ENCODE measurements around the gene CCDC93. TPM values are rescaled to one million over a fixed set of nuclear protein-coding genes. Genes with fewer than 3 reads are reported as not detected.

The CCDC93 gene
- total RNA-seq, 4 donors from 2014 or later = 41.6 to 450 (median 80.7) TPM

DNA sequence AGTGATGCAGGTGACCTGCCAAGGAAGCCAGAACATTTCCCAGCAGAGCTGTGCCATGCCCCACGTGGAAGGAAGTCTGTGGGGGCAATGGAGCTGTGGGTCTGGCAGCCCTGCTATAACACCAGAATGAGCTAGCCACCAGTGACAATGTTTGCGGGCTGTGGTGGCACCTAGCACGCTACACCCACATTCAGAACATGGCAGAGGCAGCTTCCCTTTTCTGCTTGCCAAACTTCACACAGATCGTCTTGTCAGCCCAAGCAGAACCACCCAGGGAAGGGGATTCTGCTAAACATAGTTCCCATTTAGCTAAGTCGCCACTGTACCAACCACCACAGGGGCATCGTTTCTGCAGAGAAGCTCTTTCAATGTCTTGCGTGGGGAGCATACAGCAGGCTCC is 27.0 kb upstream of the CCDC93 start:
- in situ Hi-C loops (cut with MboI; ENCODE audit: low pct_ligation_motif_present in 1 of 4, low pct_unique_long_range_greater_than_20kb in 1 of 4, low sequenced_read_pairs in 3 of 4) = loop anchor here in 3 of 4 donors (25.0 kb wide), 1 partner anchor 821 kb away; no protein-coding TSS in a partner anchor
- no peak overlapping the region for H3K27ac ChIP-seq
- WGBS, 2 donors (ENCODE audit: low coverage in 1 of 2) = 75% methylated on average over 7 of the region's 7 CpGs; no CpG with 5 or more reads in 1 of the 2 donors
- no peaks in the 10 kb centered on the region for H3K4me1 ChIP-seq
- TF ChIP-seq EP300 (IDR thresholded peaks at IDR 0.05; ENCODE audit: low read depth) (no peak), POLR2AphosphoS5 (IDR thresholded peaks at IDR 0.05) (no peak), POLR2A (IDR thresholded peaks at IDR 0.05) (no peak)
- TF ChIP-seq, protein P1, sequence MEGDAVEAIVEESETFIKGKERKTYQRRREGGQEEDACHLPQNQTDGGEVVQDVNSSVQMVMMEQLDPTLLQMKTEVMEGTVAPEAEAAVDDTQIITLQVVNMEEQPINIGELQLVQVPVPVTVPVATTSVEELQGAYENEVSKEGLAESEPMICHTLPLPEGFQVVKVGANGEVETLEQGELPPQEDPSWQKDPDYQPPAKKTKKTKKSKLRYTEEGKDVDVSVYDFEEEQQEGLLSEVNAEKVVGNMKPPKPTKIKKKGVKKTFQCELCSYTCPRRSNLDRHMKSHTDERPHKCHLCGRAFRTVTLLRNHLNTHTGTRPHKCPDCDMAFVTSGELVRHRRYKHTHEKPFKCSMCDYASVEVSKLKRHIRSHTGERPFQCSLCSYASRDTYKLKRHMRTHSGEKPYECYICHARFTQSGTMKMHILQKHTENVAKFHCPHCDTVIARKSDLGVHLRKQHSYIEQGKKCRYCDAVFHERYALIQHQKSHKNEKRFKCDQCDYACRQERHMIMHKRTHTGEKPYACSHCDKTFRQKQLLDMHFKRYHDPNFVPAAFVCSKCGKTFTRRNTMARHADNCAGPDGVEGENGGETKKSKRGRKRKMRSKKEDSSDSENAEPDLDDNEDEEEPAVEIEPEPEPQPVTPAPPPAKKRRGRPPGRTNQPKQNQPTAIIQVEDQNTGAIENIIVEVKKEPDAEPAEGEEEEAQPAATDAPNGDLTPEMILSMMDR (IDR thresholded peaks at IDR 0.05) = no peak
- peaks cover under 1 to 7% of the 10 kb centered on the region in 2 donors for H3K9me3 ChIP-seq
- intact Hi-C loops (cut with DNase I; ENCODE audit: low total_unique reads) = no loop called here
- DNase-seq = no peak
- H3K36me3 ChIP-seq = no peaks in the 10 kb centered on the region
- no peak overlapping the region for H3K4me3 ChIP-seq
- H3K27me3 ChIP-seq = peaks cover 27% of the 10 kb centered on the region

- intact Hi-C loops (cut with DNase I; ENCODE audit: low total_unique reads) = no loop called here
- no peak overlapping the region for H3K27ac ChIP-seq
- no peaks in the 10 kb centered on the region for H3K36me3 ChIP-seq
- H3K27me3 ChIP-seq = peaks cover 11% of the 10 kb centered on the region
- TF ChIP-seq POLR2AphosphoS5 (IDR thresholded peaks at IDR 0.05) (no peak), EP300 (IDR thresholded peaks at IDR 0.05; ENCODE audit: low read depth) (no peak), POLR2A (IDR thresholded peaks at IDR 0.05) (no peak)
- TF ChIP-seq, protein P1 (IDR thresholded peaks at IDR 0.05) = peak; percentile 60 to 78 (median 75)
- H3K9me3 ChIP-seq = peaks cover 3 to 8% of the 10 kb centered on the region in 2 donors
- WGBS, 2 donors (ENCODE audit: low coverage in 1 of 2) = 29 to 37% methylated on average over 4 of the region's 4 CpGs
- in situ Hi-C loops (cut with MboI; ENCODE audit: low pct_ligation_motif_present in 1 of 4, low pct_unique_long_range_greater_than_20kb in 1 of 4, low sequenced_read_pairs in 3 of 4) = loop anchor here (10.0 to 25.0 kb wide), 2 partner anchors 822 to 830 kb away; no protein-coding TSS in a partner anchor
- H3K4me3 ChIP-seq = no peak overlapping the region
- peak; percentile 34 for DNase-seq
- H3K4me1 ChIP-seq = no peaks in the 10 kb centered on the region
Measured at GRCh38 chr2:118032169-118033013, 18.5 kb upstream of the CCDC93 start.

- no peaks in the 10 kb centered on the region for H3K4me1 ChIP-seq
- TF ChIP-seq POLR2AphosphoS5 (IDR thresholded peaks at IDR 0.05) (no peak), POLR2A (IDR thresholded peaks at IDR 0.05) (no peak), EP300 (IDR thresholded peaks at IDR 0.05; ENCODE audit: low read depth) (no peak)
- TF ChIP-seq, protein P1 (IDR thresholded peaks at IDR 0.05) = no peak
- no peaks in the 10 kb centered on the region for H3K36me3 ChIP-seq
- peaks cover 11% of the 10 kb centered on the region for H3K27me3 ChIP-seq
- H3K27ac ChIP-seq = no peak overlapping the region
- peaks cover 3 to 8% of the 10 kb centered on the region in 2 donors for H3K9me3 ChIP-seq
- no peak overlapping the region for H3K4me3 ChIP-seq
- intact Hi-C loops (cut with DNase I; ENCODE audit: low total_unique reads) (no loop called here), in situ Hi-C loops (cut with MboI; ENCODE audit: low pct_ligation_motif_present in 1 of 4, low pct_unique_long_range_greater_than_20kb in 1 of 4, low sequenced_read_pairs in 3 of 4) (loop anchor here (10.0 to 25.0 kb wide), 2 partner anchors 823 to 831 kb away; no protein-coding TSS in a partner anchor)
- no peak for DNase-seq
Measured at GRCh38 chr2:118031566-118031965, 17.7 kb upstream of the CCDC93 start.

- Histone ChIP-seq H3K9me3 (no peaks in the 10 kb centered on the region), H3K4me1 (no peaks in the 10 kb centered on the region), H3K36me3 (no peaks in the 10 kb centered on the region), H3K27ac (no peak overlapping the region), H3K4me3 (no peak overlapping the region), H3K27me3 (peaks cover 11% of the 10 kb centered on the region)
- no peak for DNase-seq
- WGBS, 2 donors (ENCODE audit: low coverage in 1 of 2) = 81 to 91% methylated on average over 4 to 6 of the region's 6 CpGs
- in situ Hi-C loops (cut with MboI; ENCODE audit: low pct_ligation_motif_present in 1 of 4, low pct_unique_long_range_greater_than_20kb in 1 of 4, low sequenced_read_pairs in 3 of 4) = loop anchor here in 3 of 4 donors (25.0 kb wide), 1 partner anchor 833 kb away; no protein-coding TSS in a partner anchor
- intact Hi-C loops (cut with DNase I; ENCODE audit: low total_unique reads) = no loop called here
- TF ChIP-seq POLR2AphosphoS5 (IDR thresholded peaks at IDR 0.05) = no peak
- TF ChIP-seq EP300 (IDR thresholded peaks at IDR 0.05; ENCODE audit: low read depth) = no peak
- TF ChIP-seq, protein P1 (IDR thresholded peaks at IDR 0.05) = no peak
- no peak for TF ChIP-seq POLR2A (IDR thresholded peaks at IDR 0.05)
Measured at GRCh38 chr2:118029025-118029424, 15.2 kb upstream of the CCDC93 start.
